Measurements from ENCODE around the gene SLC9A4.

DNA sequence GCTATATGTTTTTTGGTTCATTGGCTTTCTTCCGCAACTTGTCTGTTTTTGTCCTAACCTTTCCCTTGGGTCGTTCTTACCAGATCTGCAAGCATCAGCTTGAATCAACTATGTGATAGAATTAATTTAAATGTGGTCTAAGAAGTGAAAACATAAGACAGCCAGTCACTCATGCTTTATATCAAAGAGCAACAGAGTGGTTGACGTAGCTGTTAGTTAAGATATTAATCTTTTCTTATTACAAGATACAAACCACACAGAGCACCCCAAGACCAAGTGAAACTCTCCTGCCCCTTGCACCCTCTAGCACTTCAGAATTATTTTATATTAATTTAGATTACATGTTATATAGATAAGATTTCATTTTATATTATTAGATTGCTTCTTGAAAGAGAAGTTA, 34.9 kb upstream of the SLC9A4 start:
- TF ChIP-seq CTCF (IDR thresholded peaks at IDR 0.05; ENCODE audit: insufficient read depth, low read length) = no peak
- TF ChIP-seq POLR2AphosphoS5 (IDR thresholded peaks at IDR 0.05; ENCODE audit: low read depth) = no peak

Data from HL-60 (cell line).